ENCODE measurements around the gene CEP63.

DNA sequence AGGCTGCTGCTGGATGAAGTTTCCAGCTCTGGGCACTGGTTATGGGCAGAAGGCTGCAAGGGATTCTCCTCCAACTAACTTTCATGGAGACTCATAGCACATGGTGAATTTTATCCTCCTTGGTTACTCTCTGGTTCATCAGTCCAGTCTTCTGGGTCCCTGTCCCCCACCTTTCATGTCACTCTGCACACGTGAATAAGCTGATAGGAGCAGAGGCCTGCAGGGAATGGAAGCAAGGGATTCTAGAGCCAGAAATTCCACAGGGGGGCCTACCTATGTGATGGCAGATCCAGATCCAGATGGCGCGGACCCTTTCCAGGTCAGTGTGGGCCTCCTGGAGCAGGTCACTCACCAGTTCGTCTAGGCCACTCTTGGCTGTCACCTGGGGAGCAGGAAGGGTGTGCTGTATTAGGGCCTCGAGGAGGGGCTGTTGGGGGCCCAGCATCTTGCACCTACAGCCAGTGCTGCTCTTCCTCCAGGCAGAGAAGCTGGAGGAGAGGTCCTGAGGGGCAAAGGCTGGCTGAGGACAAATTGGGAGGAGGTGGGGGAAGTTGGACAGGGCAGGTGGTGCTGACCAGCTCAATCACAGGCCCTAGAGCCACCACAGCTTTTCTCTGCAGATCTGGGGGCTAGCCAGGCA, 134.7 kb downstream of the CEP63 start:
- TF ChIP-seq YY1 (IDR thresholded peaks at IDR 0.05; ENCODE audit: insufficient read depth, insufficient read length) (no peak), SUZ12 (IDR thresholded peaks at IDR 0.05; ENCODE audit: extremely low read depth, insufficient read depth, insufficient read length) (no peak), ZNF274 (IDR thresholded peaks at IDR 0.05; ENCODE audit: low read depth, low read length) (no peak)

Measured in NT2/D1 (cell line).